Stimulated activated naive B cell treated with anti-CD40 and anti-IgM and Interleukin-4, amounts not matched to agents 10 μg/mL and 1 μg/mL and 100 μg/mL, for 72 hours (primary cell): ENCODE results near the gene HRG.
A peak's percentile ranks its signal among the peaks of the same experiment; 100 is the strongest.

Experiments
- ATAC-seq, 2 donors: fragments of 150-1000 bp; cut with Tn5 transposase; replicated peaks; 2 replicates each; pipeline ENCODE4 v1.10.0; 2021; ENCODE audit warnings: moderate library complexity in 1 of 2
- DNase-seq: peaks from one replicate; pipeline ENCODE4 v3.0.0; 2021
- H3K27ac Mint-ChIP-seq: one replicate; pipeline ENCODE4 v1.8.0; 2022; ENCODE audit warnings: mild to moderate bottlenecking, mixed read lengths
- H3K27me3 Mint-ChIP-seq, 2 donors: one replicate each; pipeline ENCODE4 v1.8.0; 2022; ENCODE audit warnings: mixed read lengths in 2 of 2
- H3K36me3 Mint-ChIP-seq, 2 donors: one replicate each; pipeline ENCODE4 v1.8.0; 2022; ENCODE audit warnings: mixed read lengths in 2 of 2, mild to moderate bottlenecking in 1 of 2
- H3K4me1 Mint-ChIP-seq, 2 donors: one replicate each; pipeline ENCODE4 v1.8.0; 2022; ENCODE audit warnings: mixed read lengths in 2 of 2, mild to moderate bottlenecking in 1 of 2
- H3K4me3 Mint-ChIP-seq, 2 donors: one replicate each; pipeline ENCODE4 v1.8.0; 2022; ENCODE audit warnings: mild to moderate bottlenecking in 2 of 2, mixed read lengths in 2 of 2, moderate library complexity in 1 of 2
- H3K9me3 Mint-ChIP-seq, 2 donors: one replicate each; pipeline ENCODE4 v1.8.0; 2022; ENCODE audit warnings: mixed read lengths in 2 of 2, mild to moderate bottlenecking in 1 of 2

Gene HRG

GRCh38 chr3:186646106-186646505 lies 19.7 kb upstream of the HRG start:
- Mint-ChIP-seq H3K4me3 (no peak overlapping the region), H3K36me3 (no peaks in the 10 kb centered on the region), H3K27me3 (peaks cover 0 to 4% of the 10 kb centered on the region in 2 donors), H3K27ac (no peak overlapping the region), H3K9me3 (no peaks in the 10 kb centered on the region), H3K4me1 (peaks cover 3 to 6% of the 10 kb centered on the region in 2 donors)
- no peak for ATAC-seq
- DNase-seq, result no peak

- Mint-ChIP-seq H3K4me3 (no peak overlapping the region), H3K27ac (no peak overlapping the region), H3K27me3 (peaks cover 0 to 4% of the 10 kb centered on the region in 2 donors), H3K9me3 (no peaks in the 10 kb centered on the region), H3K36me3 (no peaks in the 10 kb centered on the region), H3K4me1 (peaks cover 3 to 6% of the 10 kb centered on the region in 2 donors)
- DNase-seq (no peak), ATAC-seq (no peak)
Measured at GRCh38 chr3:186646841-186647240, 19.0 kb upstream of the HRG start.

GRCh38 chr3:186648851-186649250 lies 17.0 kb upstream of the HRG start:
- H3K9me3 Mint-ChIP-seq, result no peaks in the 10 kb centered on the region
- H3K4me3 Mint-ChIP-seq, result no peak overlapping the region
- H3K27me3 Mint-ChIP-seq, result peaks cover 0 to 4% of the 10 kb centered on the region in 2 donors
- no peaks in the 10 kb centered on the region for H3K36me3 Mint-ChIP-seq
- H3K27ac Mint-ChIP-seq, result no peak overlapping the region
- H3K4me1 Mint-ChIP-seq, result peaks cover 14 to 16% of the 10 kb centered on the region in 2 donors
- DNase-seq, result no peak
- ATAC-seq, result no peak

- Mint-ChIP-seq H3K4me1 (peaks cover 16% of the 10 kb centered on the region in 2 donors), H3K9me3 (no peaks in the 10 kb centered on the region), H3K4me3 (no peak overlapping the region), H3K27me3 (no peaks in the 10 kb centered on the region), H3K27ac (no peak overlapping the region), H3K36me3 (no peaks in the 10 kb centered on the region)
- DNase-seq (no peak), ATAC-seq (no peak)
Measured at GRCh38 chr3:186651678-186652215, 14.1 kb upstream of the HRG start.

- no peaks in the 10 kb centered on the region for H3K9me3 Mint-ChIP-seq
- H3K4me1 Mint-ChIP-seq, result peaks cover 16% of the 10 kb centered on the region in 2 donors
- peak overlapping the region; percentile 73 for H3K27ac Mint-ChIP-seq
- no peak overlapping the region for H3K4me3 Mint-ChIP-seq
- no peaks in the 10 kb centered on the region for H3K36me3 Mint-ChIP-seq
- DNase-seq (peak; percentile 5), ATAC-seq (peak; percentile 94 to 97)
- H3K27me3 Mint-ChIP-seq, result peaks cover 0 to 4% of the 10 kb centered on the region in 2 donors
Measured at GRCh38 chr3:186653080-186653707, 12.6 kb upstream of the HRG start.

- no peaks in the 10 kb centered on the region for H3K9me3 Mint-ChIP-seq
- H3K36me3 Mint-ChIP-seq, result no peaks in the 10 kb centered on the region
- no peak overlapping the region for H3K27ac Mint-ChIP-seq
Measured at GRCh38 chr3:186653984-186654383, 11.8 kb upstream of the HRG start.

GRCh38 chr3:186663361-186664118 lies 2.3 kb upstream of the HRG start:
- Mint-ChIP-seq H3K4me1 (no peaks in the 10 kb centered on the region), H3K27ac (no peak overlapping the region), H3K36me3 (no peaks in the 10 kb centered on the region), H3K27me3 (peaks cover 24 to 39% of the 10 kb centered on the region in 2 donors), H3K4me3 (no peak overlapping the region), H3K9me3 (no peaks in the 10 kb centered on the region)
- no peak for ATAC-seq
- DNase-seq, result no peak

More at GRCh38 chr3:186653984-186654383, 11.8 kb upstream of the HRG start:
- Mint-ChIP-seq H3K4me1 (peaks cover 16% of the 10 kb centered on the region in 2 donors), H3K4me3 (no peak overlapping the region), H3K27me3 (peaks cover 5 to 12% of the 10 kb centered on the region in 2 donors)
- ATAC-seq, result no peak
- DNase-seq, result no peak

- no peak overlapping the region for H3K27ac Mint-ChIP-seq
- DNase-seq, result no peak
- no peak overlapping the region for H3K4me3 Mint-ChIP-seq
- no peaks in the 10 kb centered on the region for H3K36me3 Mint-ChIP-seq
- H3K9me3 Mint-ChIP-seq, result no peaks in the 10 kb centered on the region
- ATAC-seq, result no peak
- peaks cover 18 to 33% of the 10 kb centered on the region in 2 donors for H3K27me3 Mint-ChIP-seq
- H3K4me1 Mint-ChIP-seq, result no peaks in the 10 kb centered on the region
Measured at GRCh38 chr3:186664119-186664495, 1.7 kb upstream of the HRG start.

GRCh38 chr3:186664506-186664905 lies 1.3 kb upstream of the HRG start:
- H3K36me3 Mint-ChIP-seq, result no peaks in the 10 kb centered on the region
- H3K4me1 Mint-ChIP-seq, result no peaks in the 10 kb centered on the region
- no peak for DNase-seq
- H3K4me3 Mint-ChIP-seq, result no peak overlapping the region
- H3K27ac Mint-ChIP-seq, result no peak overlapping the region
- no peak for ATAC-seq
- H3K9me3 Mint-ChIP-seq, result no peaks in the 10 kb centered on the region
- peaks cover 14 to 29% of the 10 kb centered on the region in 2 donors for H3K27me3 Mint-ChIP-seq

- Mint-ChIP-seq H3K4me1 (no peaks in the 10 kb centered on the region), H3K36me3 (no peaks in the 10 kb centered on the region), H3K27ac (no peak overlapping the region), H3K9me3 (no peaks in the 10 kb centered on the region), H3K27me3 (peaks cover 20 to 38% of the 10 kb centered on the region in 2 donors), H3K4me3 (no peak overlapping the region)
- ATAC-seq (no peak), DNase-seq (no peak)
Measured at GRCh38 chr3:186668426-186668825, 2.6 kb downstream of the HRG start.

GRCh38 chr3:186669378-186670084 lies 3.7 kb downstream of the HRG start:
- no peaks in the 10 kb centered on the region for H3K36me3 Mint-ChIP-seq
- no peaks in the 10 kb centered on the region for H3K4me1 Mint-ChIP-seq
- no peak overlapping the region for H3K27ac Mint-ChIP-seq
- no peaks in the 10 kb centered on the region for H3K9me3 Mint-ChIP-seq
- no peak overlapping the region for H3K4me3 Mint-ChIP-seq
- ATAC-seq (no peak), DNase-seq (no peak)
- peaks cover 19 to 28% of the 10 kb centered on the region in 2 donors for H3K27me3 Mint-ChIP-seq

- H3K4me3 Mint-ChIP-seq, result no peak overlapping the region
- no peak overlapping the region for H3K27ac Mint-ChIP-seq
- no peaks in the 10 kb centered on the region for H3K9me3 Mint-ChIP-seq
- H3K27me3 Mint-ChIP-seq, result peaks cover 25 to 27% of the 10 kb centered on the region in 2 donors
- H3K36me3 Mint-ChIP-seq, result no peaks in the 10 kb centered on the region
- DNase-seq (no peak), ATAC-seq (no peak)
- peaks cover 0 to 1% of the 10 kb centered on the region in 2 donors for H3K4me1 Mint-ChIP-seq
Measured at GRCh38 chr3:186670155-186670554, 4.3 kb downstream of the HRG start.

GRCh38 chr3:186671051-186671450 lies 5.2 kb downstream of the HRG start:
- no peaks in the 10 kb centered on the region for H3K36me3 Mint-ChIP-seq
- no peaks in the 10 kb centered on the region for H3K9me3 Mint-ChIP-seq
- H3K4me3 Mint-ChIP-seq, result no peak overlapping the region
- DNase-seq (no peak), ATAC-seq (no peak)
- H3K4me1 Mint-ChIP-seq, result peaks cover 0 to 1% of the 10 kb centered on the region in 2 donors
- H3K27me3 Mint-ChIP-seq, result peaks cover 23 to 24% of the 10 kb centered on the region in 2 donors
- H3K27ac Mint-ChIP-seq, result no peak overlapping the region

GRCh38 chr3:186678604-186679003 lies 12.8 kb downstream of the HRG start:
- H3K27me3 Mint-ChIP-seq, result peaks cover 52 to 55% of the 10 kb centered on the region in 2 donors
- DNase-seq, result no peak
- ATAC-seq, result no peak
- H3K9me3 Mint-ChIP-seq, result no peaks in the 10 kb centered on the region
- no peak overlapping the region for H3K27ac Mint-ChIP-seq
- H3K4me1 Mint-ChIP-seq, result peaks cover 0 to 1% of the 10 kb centered on the region in 2 donors
- no peaks in the 10 kb centered on the region for H3K36me3 Mint-ChIP-seq
- no peak overlapping the region for H3K4me3 Mint-ChIP-seq
